ENCODE results near the gene CARD14.

The CARD14 gene

GRCh38 chr17:80126449-80126715 is 43.4 kb upstream of the CARD14 start:
- DNase-seq (ENCODE audit: low read depth), result no peak
- TF ChIP-seq, protein P1, sequence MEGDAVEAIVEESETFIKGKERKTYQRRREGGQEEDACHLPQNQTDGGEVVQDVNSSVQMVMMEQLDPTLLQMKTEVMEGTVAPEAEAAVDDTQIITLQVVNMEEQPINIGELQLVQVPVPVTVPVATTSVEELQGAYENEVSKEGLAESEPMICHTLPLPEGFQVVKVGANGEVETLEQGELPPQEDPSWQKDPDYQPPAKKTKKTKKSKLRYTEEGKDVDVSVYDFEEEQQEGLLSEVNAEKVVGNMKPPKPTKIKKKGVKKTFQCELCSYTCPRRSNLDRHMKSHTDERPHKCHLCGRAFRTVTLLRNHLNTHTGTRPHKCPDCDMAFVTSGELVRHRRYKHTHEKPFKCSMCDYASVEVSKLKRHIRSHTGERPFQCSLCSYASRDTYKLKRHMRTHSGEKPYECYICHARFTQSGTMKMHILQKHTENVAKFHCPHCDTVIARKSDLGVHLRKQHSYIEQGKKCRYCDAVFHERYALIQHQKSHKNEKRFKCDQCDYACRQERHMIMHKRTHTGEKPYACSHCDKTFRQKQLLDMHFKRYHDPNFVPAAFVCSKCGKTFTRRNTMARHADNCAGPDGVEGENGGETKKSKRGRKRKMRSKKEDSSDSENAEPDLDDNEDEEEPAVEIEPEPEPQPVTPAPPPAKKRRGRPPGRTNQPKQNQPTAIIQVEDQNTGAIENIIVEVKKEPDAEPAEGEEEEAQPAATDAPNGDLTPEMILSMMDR (IDR thresholded peaks at IDR 0.05; ENCODE audit: control insufficient read depth, extremely low read depth, insufficient read depth), result no peak
- no peak overlapping the region for H3K4me3 ChIP-seq (ENCODE audit: low read depth, low read length)

- TF ChIP-seq, protein P1 (IDR thresholded peaks at IDR 0.05; ENCODE audit: control insufficient read depth, extremely low read depth, insufficient read depth), result no peak
- peak; percentile 26 for DNase-seq (ENCODE audit: low read depth)
These were observed 40.7 kb upstream of the CARD14 start for GRCh38 chr17:80129006-80129565.

GRCh38 chr17:80130992-80131391 is 38.8 kb upstream of the CARD14 start:
- DNase-seq (ENCODE audit: low read depth), result peak; percentile 82
- no peak overlapping the region for H3K4me3 ChIP-seq (ENCODE audit: low read depth, low read length)
- TF ChIP-seq, protein P1 (IDR thresholded peaks at IDR 0.05; ENCODE audit: control insufficient read depth, extremely low read depth, insufficient read depth), result no peak

More at GRCh38 chr17:80129006-80129565, 40.7 kb upstream of the CARD14 start:
- H3K4me3 ChIP-seq (ENCODE audit: low read depth, low read length), result no peak overlapping the region

GRCh38 chr17:80132906-80133625 is 36.8 kb upstream of the CARD14 start:
- no peak overlapping the region for H3K4me3 ChIP-seq (ENCODE audit: low read depth, low read length)
- no peak for DNase-seq (ENCODE audit: low read depth)
- TF ChIP-seq, protein P1 (IDR thresholded peaks at IDR 0.05; ENCODE audit: control insufficient read depth, extremely low read depth, insufficient read depth), result no peak

DNA sequence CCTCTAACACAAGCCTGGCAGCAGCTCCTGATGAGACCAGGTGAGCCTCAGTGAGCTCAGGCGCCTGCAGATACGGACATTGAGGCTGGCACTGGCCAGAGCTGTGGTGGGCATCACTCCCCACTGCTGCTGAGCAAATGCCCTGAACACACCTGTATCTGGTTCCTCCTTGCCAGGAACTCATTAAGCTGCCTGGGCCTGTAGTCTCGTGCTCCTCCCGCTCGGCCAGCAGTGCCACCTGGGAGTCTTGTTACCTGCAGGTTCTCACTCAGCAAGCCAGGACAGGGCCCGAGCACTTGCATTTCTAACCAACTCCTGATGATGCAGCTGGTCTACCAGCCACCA is 36.2 kb upstream of the CARD14 start:
- TF ChIP-seq, protein P1 (IDR thresholded peaks at IDR 0.05; ENCODE audit: control insufficient read depth, extremely low read depth, insufficient read depth), result no peak
- no peak overlapping the region for H3K4me3 ChIP-seq (ENCODE audit: low read depth, low read length)
- no peak for DNase-seq (ENCODE audit: low read depth)

- H3K4me3 ChIP-seq (ENCODE audit: low read depth, low read length), result no peak overlapping the region
- no peak for DNase-seq (ENCODE audit: low read depth)
- TF ChIP-seq, protein P1 (IDR thresholded peaks at IDR 0.05; ENCODE audit: control insufficient read depth, extremely low read depth, insufficient read depth), result no peak
These were observed 32.7 kb upstream of the CARD14 start for GRCh38 chr17:80137131-80137530.

Data from LNCaP clone FGC (cell line).